Right atrium auricular region (tissue), 2 donors: ENCODE data around the gene AASDHPPT. TPM values are rescaled to one million over a fixed set of nuclear protein-coding genes. Genes with fewer than 3 reads are reported as not detected.

Experiments used
- DNase-seq: peaks from one replicate; pipeline ENCODE4 v3.0.0-alpha.2; 2019; ENCODE audit warnings: low spot score
- H3K27ac ChIP-seq, 2 donors: fragments of 200-600 bp; sonication (generic); 1 replicate in 1 of 2; 2 replicates in 1 of 2; pipeline ENCODE4 v1.5.1; 2016 to 2019
- H3K27me3 ChIP-seq, 2 donors: fragments of 200-600 bp; sonication (generic); one replicate each; pipeline versions ENCODE4 v1.5.1 to v1.6.0; 2017 to 2019
- H3K36me3 ChIP-seq: fragments of 200-600 bp; sonication (generic); one replicate; pipeline ENCODE4 v1.5.1; 2016
- H3K4me1 ChIP-seq, 2 donors: fragments of 200-600 bp; sonication (generic); one replicate each; pipeline versions ENCODE4 v1.5.1 to v1.6.0; 2017 to 2019
- H3K4me3 ChIP-seq, 2 donors: fragments of 200-600 bp; sonication (generic); 1 replicate in 1 of 2; 2 replicates in 1 of 2; pipeline ENCODE4 v1.5.1; 2017 to 2019; ENCODE audit warnings: mild to moderate bottlenecking in 1 of 2, moderate library complexity in 1 of 2
- H3K9me3 ChIP-seq, 2 donors: fragments of 200-600 bp; sonication (generic); one replicate each; pipeline ENCODE4 v1.5.1; 2019
- total RNA-seq, 2 donors: library from RNA; depleted of rRNA; stranded (reverse); fragments of >200 nt; gene quantifications; one replicate each; pipeline ENCODE4 v1.1.0, GENCODE V29; 2016
- TF ChIP-seq, protein P1 (sequence below), 2 donors: fragments of 200-600 bp; sonication (generic); IDR thresholded peaks; one replicate each; pipeline ENCODE4 v1.5.1; 2019; ENCODE audit warnings: antibody characterized with exemption in 2 of 2

Gene AASDHPPT
- total RNA-seq, 2 donors from 2014 or later: 29.9 to 42.7 TPM

DNA sequence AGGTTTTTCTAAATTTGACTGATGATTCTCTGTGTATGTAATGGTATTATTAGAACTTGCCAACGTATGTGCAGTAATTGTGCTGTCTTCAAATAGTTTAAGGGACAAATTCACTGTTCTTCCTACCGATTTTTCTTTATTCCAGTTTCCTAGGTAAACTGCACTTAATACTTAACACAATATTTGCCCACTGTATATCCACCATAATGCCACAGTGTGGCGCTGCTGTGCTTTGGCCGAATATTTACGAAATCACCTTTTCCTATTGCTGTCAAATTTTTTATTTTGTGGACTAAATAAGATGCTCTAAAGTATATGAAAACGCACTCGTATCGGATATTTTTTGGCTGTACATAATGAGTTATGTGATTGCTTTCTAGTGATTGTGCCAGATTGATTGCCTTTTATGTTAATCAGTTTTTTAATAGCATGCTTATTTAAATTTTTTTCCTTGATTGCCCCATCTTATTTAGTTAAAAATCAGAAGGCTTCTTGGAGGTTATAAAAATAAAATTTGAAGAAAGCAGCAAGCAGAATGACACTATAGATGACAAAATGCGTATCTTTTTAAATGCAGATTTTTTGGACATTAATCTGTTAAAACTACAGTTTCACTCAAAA lies 10.5 kb downstream of the AASDHPPT start:
- DNase-seq: peak; percentile 70
- TF ChIP-seq, protein P1, sequence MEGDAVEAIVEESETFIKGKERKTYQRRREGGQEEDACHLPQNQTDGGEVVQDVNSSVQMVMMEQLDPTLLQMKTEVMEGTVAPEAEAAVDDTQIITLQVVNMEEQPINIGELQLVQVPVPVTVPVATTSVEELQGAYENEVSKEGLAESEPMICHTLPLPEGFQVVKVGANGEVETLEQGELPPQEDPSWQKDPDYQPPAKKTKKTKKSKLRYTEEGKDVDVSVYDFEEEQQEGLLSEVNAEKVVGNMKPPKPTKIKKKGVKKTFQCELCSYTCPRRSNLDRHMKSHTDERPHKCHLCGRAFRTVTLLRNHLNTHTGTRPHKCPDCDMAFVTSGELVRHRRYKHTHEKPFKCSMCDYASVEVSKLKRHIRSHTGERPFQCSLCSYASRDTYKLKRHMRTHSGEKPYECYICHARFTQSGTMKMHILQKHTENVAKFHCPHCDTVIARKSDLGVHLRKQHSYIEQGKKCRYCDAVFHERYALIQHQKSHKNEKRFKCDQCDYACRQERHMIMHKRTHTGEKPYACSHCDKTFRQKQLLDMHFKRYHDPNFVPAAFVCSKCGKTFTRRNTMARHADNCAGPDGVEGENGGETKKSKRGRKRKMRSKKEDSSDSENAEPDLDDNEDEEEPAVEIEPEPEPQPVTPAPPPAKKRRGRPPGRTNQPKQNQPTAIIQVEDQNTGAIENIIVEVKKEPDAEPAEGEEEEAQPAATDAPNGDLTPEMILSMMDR (IDR thresholded peaks at IDR 0.05): peak; percentile 60 to 87
- no peaks in the 10 kb centered on the region for H3K27me3 ChIP-seq
- peaks cover 0 to 32% of the 10 kb centered on the region in 2 donors for H3K4me1 ChIP-seq
- no peaks in the 10 kb centered on the region for H3K9me3 ChIP-seq
- no peak overlapping the region for H3K27ac ChIP-seq
- H3K36me3 ChIP-seq: peaks cover 16% of the 10 kb centered on the region
- H3K4me3 ChIP-seq: no peak overlapping the region

DNA sequence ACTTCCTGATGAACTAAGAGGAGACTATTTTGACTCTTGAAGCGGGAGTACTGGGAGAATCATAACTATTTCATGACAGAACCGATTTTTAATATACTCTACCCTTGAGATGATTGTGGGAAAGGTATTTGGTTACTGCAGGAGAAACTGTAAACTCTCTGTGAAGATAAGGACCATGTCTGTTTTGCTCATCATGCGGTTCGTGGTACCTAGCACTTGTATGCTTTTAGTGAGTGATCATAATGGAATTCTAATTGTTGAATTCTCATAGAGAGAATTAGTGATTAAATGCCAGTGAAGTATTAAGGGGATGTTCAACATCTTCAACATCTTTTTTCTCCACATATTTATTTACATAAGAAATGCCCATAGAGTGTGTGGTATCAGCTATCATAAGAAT lies 11.4 kb downstream of the AASDHPPT start:
- TF ChIP-seq, protein P1 (IDR thresholded peaks at IDR 0.05): no peak
- Histone ChIP-seq H3K27me3 (no peaks in the 10 kb centered on the region), H3K9me3 (no peaks in the 10 kb centered on the region), H3K4me1 (peaks cover 0 to 32% of the 10 kb centered on the region in 2 donors), H3K4me3 (no peak overlapping the region), H3K36me3 (peaks cover 22% of the 10 kb centered on the region), H3K27ac (no peak overlapping the region)
- DNase-seq: no peak

GRCh38 chr11:106091480-106092123 lies 14.1 kb downstream of the AASDHPPT start:
- no peaks in the 10 kb centered on the region for H3K27me3 ChIP-seq
- H3K27ac ChIP-seq: no peak overlapping the region
- H3K9me3 ChIP-seq: no peaks in the 10 kb centered on the region
- TF ChIP-seq, protein P1 (IDR thresholded peaks at IDR 0.05): no peak
- no peak overlapping the region for H3K4me3 ChIP-seq
- peaks cover 41% of the 10 kb centered on the region for H3K36me3 ChIP-seq
- DNase-seq: no peak
- H3K4me1 ChIP-seq: peaks cover 0 to 28% of the 10 kb centered on the region in 2 donors

DNA sequence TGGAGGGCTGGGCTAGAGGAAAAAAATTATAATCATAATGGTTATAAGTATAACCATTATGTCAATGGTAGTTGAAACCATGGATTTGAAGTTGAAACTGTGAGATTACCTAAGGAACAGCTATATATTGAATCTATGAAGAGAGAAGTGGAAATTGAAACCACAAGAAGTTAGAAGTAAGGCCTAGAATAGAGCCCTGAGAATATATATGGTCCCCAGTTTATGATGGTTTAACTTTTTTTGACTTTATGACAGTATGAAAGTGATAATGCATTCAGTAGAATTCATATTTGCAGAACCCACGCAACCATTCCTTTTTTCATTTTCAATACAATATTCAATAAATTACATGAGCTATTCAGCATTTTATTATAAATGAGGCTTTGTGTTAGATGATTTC lies 15.0 kb downstream of the AASDHPPT start:
- TF ChIP-seq, protein P1 (IDR thresholded peaks at IDR 0.05): no peak
- no peak for DNase-seq
- Histone ChIP-seq H3K27ac (no peak overlapping the region), H3K4me3 (no peak overlapping the region), H3K36me3 (peaks cover 49% of the 10 kb centered on the region), H3K4me1 (peaks cover 0 to 20% of the 10 kb centered on the region in 2 donors), H3K27me3 (no peaks in the 10 kb centered on the region), H3K9me3 (no peaks in the 10 kb centered on the region)

DNA sequence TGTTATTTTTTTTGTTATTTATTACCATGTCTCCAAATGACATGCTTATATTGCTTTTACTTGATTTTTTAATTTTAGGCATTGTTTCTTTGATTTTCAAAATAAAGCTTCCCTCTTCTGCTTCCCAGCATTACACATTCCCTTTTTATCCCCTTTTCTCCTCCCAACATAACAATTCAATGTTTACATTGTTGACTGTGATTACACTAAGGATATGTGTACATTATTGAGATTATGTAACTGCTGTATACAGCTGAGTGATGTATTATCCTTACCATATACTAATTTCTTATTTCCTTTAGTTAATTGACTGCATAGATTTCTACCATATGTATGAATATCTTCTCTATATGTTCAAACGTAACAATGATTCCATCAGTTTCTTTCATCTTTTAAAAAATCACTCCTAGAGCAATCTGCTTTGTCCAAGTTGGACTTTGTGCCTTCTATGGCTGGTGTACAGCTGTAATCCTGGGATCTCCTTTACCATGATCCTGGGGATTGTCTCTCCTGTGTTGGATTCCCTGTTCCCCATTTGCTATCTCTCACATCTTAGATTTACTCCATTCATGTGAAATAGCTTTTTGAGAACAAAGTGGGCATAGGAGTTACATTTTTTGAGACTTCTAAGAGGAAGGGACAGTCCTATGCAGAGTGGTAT lies 21.6 kb downstream of the AASDHPPT start:
- TF ChIP-seq, protein P1 (IDR thresholded peaks at IDR 0.05): no peak
- Histone ChIP-seq H3K4me1 (no peaks in the 10 kb centered on the region), H3K27me3 (no peaks in the 10 kb centered on the region), H3K9me3 (no peaks in the 10 kb centered on the region), H3K27ac (no peak overlapping the region), H3K4me3 (no peak overlapping the region), H3K36me3 (peaks cover 34% of the 10 kb centered on the region)
- DNase-seq: no peak
